T-cell (primary cell): ENCODE results near the gene ALX4. TPM values are rescaled to one million over a fixed set of nuclear protein-coding genes. Genes with fewer than 3 reads are reported as not detected.

Experiments used
- ATAC-seq, 4 experiments: fragments of 200-7000 bp in 3 of 4; fragments of 150-1000 bp in 1 of 4; cut with Tn5 transposase; replicated peaks in 1 of 4; 1 replicate in 3 of 4; 2 replicates in 1 of 4; pipeline ENCODE4 v1.10.0; 2021; ENCODE audit warnings: moderate library complexity in 3 of 4, mild to moderate bottlenecking in 2 of 4, moderate number of reproducible peaks in 1 of 4
- CTCF ChIA-PET, 2 donors: fragments of 300-600 bp; sonication (Branson Sonifier 250); formaldehyde crosslinking; loops; one replicate each; lab custom pipeline; 2022; ENCODE audit warnings: antibody characterized with exemption in 2 of 2; lab: Charles Lee
- POLR2A ChIA-PET, 2 donors: fragments of 300-600 bp; sonication (Branson Sonifier 250); formaldehyde crosslinking; loops; one replicate each; lab custom pipeline; 2022; ENCODE audit warnings: antibody characterized with exemption in 2 of 2; lab: Charles Lee
- DNase-seq, 35 experiments: peaks; one replicate each; pipeline versions ENCODE4 v3.0.0 to v3.0.0-alpha.2; 2013 to 2023
- H3K27ac ChIP-seq: one replicate; pipeline ENCODE4 v1.5.1; 2013; ENCODE audit warnings: low read length
- H3K27me3 ChIP-seq, 2 experiments: replicated peaks in 1 of 2; 1 replicate in 1 of 2; 2 replicates in 1 of 2; pipeline versions ENCODE4 v1.6.1 to v1.7.0; 2013; ENCODE audit warnings: low read length in 1 of 2, mixed read lengths in 1 of 2; ENCODE audit not compliant: control insufficient read depth in 2 of 2, insufficient read depth in 2 of 2; ENCODE audit errors: extremely low read depth in 1 of 2
- H3K36me3 ChIP-seq, 2 donors: 1 replicate in 1 of 2; 2 replicates in 1 of 2; pipeline versions ENCODE4 v1.6.1 to v1.7.0; 2013; ENCODE audit warnings: low read length in 1 of 2; ENCODE audit not compliant: control insufficient read depth in 2 of 2, insufficient read depth in 1 of 2; ENCODE audit errors: extremely low read depth in 1 of 2
- H3K4me1 ChIP-seq, 2 experiments: 1 replicate in 1 of 2; 2 replicates in 1 of 2; pipeline versions ENCODE4 v1.6.1 to v1.7.0; 2013; ENCODE audit warnings: low read length in 2 of 2, mixed read lengths in 1 of 2; ENCODE audit not compliant: insufficient read depth in 2 of 2, control insufficient read depth in 1 of 2; ENCODE audit errors: extremely low read depth in 1 of 2
- H3K4me3 ChIP-seq, 2 donors: 1 replicate in 1 of 2; 2 replicates in 1 of 2; pipeline versions ENCODE4 v1.5.1 to v1.7.0; 2013; ENCODE audit warnings: mild to moderate bottlenecking in 2 of 2, low read length in 1 of 2, moderate library complexity in 1 of 2; ENCODE audit not compliant: control insufficient read depth in 1 of 2; ENCODE audit errors: extremely low read depth in 1 of 2
- H3K9me3 ChIP-seq: 2 replicates; pipeline ENCODE4 v1.7.0; 2013
- H3K27ac Mint-ChIP-seq, 2 donors: one replicate each; pipeline ENCODE4 v1.8.0; 2020 to 2021; ENCODE audit warnings: mild to moderate bottlenecking in 2 of 2, mixed read lengths in 2 of 2
- H3K27me3 Mint-ChIP-seq, 2 donors: one replicate each; pipeline ENCODE4 v1.8.0; 2021 to 2022; ENCODE audit warnings: mixed read lengths in 2 of 2
- H3K36me3 Mint-ChIP-seq: one replicate; pipeline ENCODE4 v1.8.0; 2021; ENCODE audit warnings: mixed read lengths
- H3K4me1 Mint-ChIP-seq, 3 donors: one replicate each; pipeline ENCODE4 v1.8.0; 2020 to 2022; ENCODE audit warnings: mixed read lengths in 3 of 3, mild to moderate bottlenecking in 1 of 3
- H3K4me3 Mint-ChIP-seq, 3 donors: one replicate each; pipeline ENCODE4 v1.8.0; 2020 to 2022; ENCODE audit warnings: mild to moderate bottlenecking in 3 of 3, mixed read lengths in 3 of 3, moderate library complexity in 3 of 3
- H3K9me3 Mint-ChIP-seq, 3 donors: one replicate each; pipeline ENCODE4 v1.8.0; 2020 to 2022; ENCODE audit warnings: mixed read lengths in 3 of 3
- WGBS: methylation state at CpG from one replicate; pipeline ENCODE4 v1.1.5; 2013; ENCODE audit warnings: missing lambda C conversion rate; ENCODE audit not compliant: insufficient coverage; 5-methylcytosine and 5-hydroxymethylcytosine counted together
- total RNA-seq, 35 experiments: library from RNA in 6 of 35; stranded (reverse) in 6 of 35; fragments of 120-200 nt in 1 of 35; gene quantifications; one replicate each; pipeline versions ENCODE4 v1.2.1 to v1.2.4 and lab custom pipeline; 2013 to 2026

Gene ALX4
- total RNA-seq, 5 donors from 2014 or later (not counting 1 experiment from before 2014, with no cell fraction given): not detected

GRCh38 chr11:44339530-44339883 is 29.6 kb upstream of the ALX4 start:
- no peaks in the 10 kb centered on the region for H3K9me3 Mint-ChIP-seq
- H3K4me1 Mint-ChIP-seq: peaks cover 0 to 1% (median 0%) of the 10 kb centered on the region in 3 donors
- Histone ChIP-seq H3K4me1 (no peaks in the 10 kb centered on the region), H3K4me3 (no peak overlapping the region), H3K36me3 (no peaks in the 10 kb centered on the region), H3K27me3 (peaks cover 0 to 25% of the 10 kb centered on the region in 2 experiments), H3K9me3 (no peaks in the 10 kb centered on the region), H3K27ac (no peak overlapping the region)
- peaks cover 35 to 50% of the 10 kb centered on the region in 2 donors for H3K27me3 Mint-ChIP-seq
- ATAC-seq (no peak), DNase-seq (no peak)
- WGBS: 54% methylated on average over 3 of the region's 4 CpGs
- no peak overlapping the region for H3K27ac Mint-ChIP-seq
- ChIA-PET CTCF (interaction anchor here in 1 of 2 donors (0.6 kb wide), 1 partner anchor 245 kb away, joined by 3 read pairs; no protein-coding TSS in a partner anchor), POLR2A (no interaction called here)
- no peaks in the 10 kb centered on the region for H3K36me3 Mint-ChIP-seq
- no peak overlapping the region for H3K4me3 Mint-ChIP-seq

- Histone ChIP-seq H3K4me3 (no peak overlapping the region), H3K36me3 (no peaks in the 10 kb centered on the region), H3K27me3 (peaks cover 0 to 31% of the 10 kb centered on the region in 2 experiments), H3K4me1 (no peaks in the 10 kb centered on the region), H3K9me3 (no peaks in the 10 kb centered on the region), H3K27ac (no peak overlapping the region)
- Mint-ChIP-seq H3K27me3 (peaks cover 35 to 56% of the 10 kb centered on the region in 2 donors), H3K36me3 (no peaks in the 10 kb centered on the region), H3K27ac (no peak overlapping the region), H3K9me3 (no peaks in the 10 kb centered on the region), H3K4me1 (peaks cover 0 to 1% (median 0%) of the 10 kb centered on the region in 3 donors), H3K4me3 (no peak overlapping the region)
- no peak for DNase-seq
- ChIA-PET CTCF (interaction anchor here in 1 of 2 donors (0.6 kb wide), 1 partner anchor 245 kb away, joined by 3 read pairs; no protein-coding TSS in a partner anchor), POLR2A (no interaction called here)
- ATAC-seq: no peak
- WGBS: 76% methylated on average over 11 of the region's 16 CpGs
Measured at GRCh38 chr11:44338698-44339529, 29.0 kb upstream of the ALX4 start.

GRCh38 chr11:44338026-44338425 is 28.1 kb upstream of the ALX4 start:
- H3K27ac Mint-ChIP-seq: no peak overlapping the region
- H3K36me3 Mint-ChIP-seq: no peaks in the 10 kb centered on the region
- H3K27me3 Mint-ChIP-seq: peaks cover 43 to 61% of the 10 kb centered on the region in 2 donors
- H3K4me3 ChIP-seq: no peak overlapping the region
- DNase-seq: no peak
- no peaks in the 10 kb centered on the region for H3K9me3 ChIP-seq
- no peaks in the 10 kb centered on the region for H3K9me3 Mint-ChIP-seq
- H3K27me3 ChIP-seq: peaks cover 0 to 31% of the 10 kb centered on the region in 2 experiments
- ChIA-PET CTCF (no interaction called here), POLR2A (no interaction called here)
- peaks cover 0 to 1% (median 0%) of the 10 kb centered on the region in 3 donors for H3K4me1 Mint-ChIP-seq
- H3K36me3 ChIP-seq: no peaks in the 10 kb centered on the region
- WGBS: 37% methylated on average over 10 of the region's 11 CpGs
- no peak overlapping the region for H3K4me3 Mint-ChIP-seq
- ATAC-seq: no peak
- H3K27ac ChIP-seq: no peak overlapping the region
- no peaks in the 10 kb centered on the region for H3K4me1 ChIP-seq

GRCh38 chr11:44335919-44336318 is 26.0 kb upstream of the ALX4 start:
- no peaks in the 10 kb centered on the region for H3K36me3 ChIP-seq
- H3K27ac Mint-ChIP-seq: no peak overlapping the region

GRCh38 chr11:44335052-44335760 is 25.3 kb upstream of the ALX4 start:
- ChIA-PET CTCF (no interaction called here), POLR2A (no interaction called here)
- no peak overlapping the region for H3K4me3 ChIP-seq
- Mint-ChIP-seq H3K36me3 (no peaks in the 10 kb centered on the region), H3K4me1 (peaks cover 0 to 1% (median 0%) of the 10 kb centered on the region in 3 donors), H3K27ac (no peak overlapping the region), H3K27me3 (peaks cover 60 to 72% of the 10 kb centered on the region in 2 donors), H3K4me3 (no peak overlapping the region), H3K9me3 (no peaks in the 10 kb centered on the region)
- no peaks in the 10 kb centered on the region for H3K36me3 ChIP-seq
- WGBS: 20% methylated on average over 2 of the region's 12 CpGs
- H3K9me3 ChIP-seq: no peaks in the 10 kb centered on the region
- ATAC-seq: no peak
- no peaks in the 10 kb centered on the region for H3K4me1 ChIP-seq
- no peak for DNase-seq
- peaks cover 0 to 41% of the 10 kb centered on the region in 2 experiments for H3K27me3 ChIP-seq
- H3K27ac ChIP-seq: no peak overlapping the region

More at GRCh38 chr11:44335919-44336318, 26.0 kb upstream of the ALX4 start:
- ATAC-seq (no peak), DNase-seq (no peak)
- Mint-ChIP-seq H3K4me3 (no peak overlapping the region), H3K9me3 (no peaks in the 10 kb centered on the region), H3K36me3 (no peaks in the 10 kb centered on the region), H3K27me3 (peaks cover 54 to 68% of the 10 kb centered on the region in 2 donors), H3K4me1 (peaks cover 0 to 1% (median 0%) of the 10 kb centered on the region in 3 donors)
- CTCF ChIA-PET: no interaction called here
- no peak overlapping the region for H3K27ac ChIP-seq
- POLR2A ChIA-PET: no interaction called here
- H3K4me1 ChIP-seq: no peaks in the 10 kb centered on the region
- H3K27me3 ChIP-seq: peaks cover 0 to 43% of the 10 kb centered on the region in 2 experiments
- WGBS: no CpG with 5 or more reads among the region's 6 CpGs
- no peaks in the 10 kb centered on the region for H3K9me3 ChIP-seq
- H3K4me3 ChIP-seq: no peak overlapping the region

GRCh38 chr11:44334356-44335004 is 24.5 kb upstream of the ALX4 start:
- ATAC-seq (no peak), DNase-seq (no peak)
- Histone ChIP-seq H3K9me3 (no peaks in the 10 kb centered on the region), H3K36me3 (no peaks in the 10 kb centered on the region), H3K4me1 (no peaks in the 10 kb centered on the region), H3K4me3 (no peak overlapping the region), H3K27me3 (peaks cover 0 to 45% of the 10 kb centered on the region in 2 experiments), H3K27ac (no peak overlapping the region)
- Mint-ChIP-seq H3K4me3 (no peak overlapping the region), H3K27me3 (peaks cover 60 to 76% of the 10 kb centered on the region in 2 donors), H3K27ac (no peak overlapping the region), H3K36me3 (no peaks in the 10 kb centered on the region), H3K4me1 (peaks cover 0 to 1% (median 0%) of the 10 kb centered on the region in 3 donors), H3K9me3 (no peaks in the 10 kb centered on the region)
- CTCF ChIA-PET: no interaction called here
- WGBS: 42% methylated on average over 7 of the region's 7 CpGs
- POLR2A ChIA-PET: no interaction called here
